GM04504 (cell line): ENCODE measurements around the gene OR2A7.
"Not testable (repeated sequence)": the region's sequence is repeated elsewhere in the genome, so short reads cannot be mapped to it uniquely, and the experiment has no call there.

ENCODE experiments used
- DNase-seq: peaks from one replicate; pipeline ENCODE4 v3.0.0-alpha.2; 2012; ENCODE audit warnings: low read depth

OR2A7 gene, protein sequence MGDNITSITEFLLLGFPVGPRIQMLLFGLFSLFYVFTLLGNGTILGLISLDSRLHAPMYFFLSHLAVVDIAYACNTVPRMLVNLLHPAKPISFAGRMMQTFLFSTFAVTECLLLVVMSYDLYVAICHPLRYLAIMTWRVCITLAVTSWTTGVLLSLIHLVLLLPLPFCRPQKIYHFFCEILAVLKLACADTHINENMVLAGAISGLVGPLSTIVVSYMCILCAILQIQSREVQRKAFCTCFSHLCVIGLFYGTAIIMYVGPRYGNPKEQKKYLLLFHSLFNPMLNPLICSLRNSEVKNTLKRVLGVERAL

DNA sequence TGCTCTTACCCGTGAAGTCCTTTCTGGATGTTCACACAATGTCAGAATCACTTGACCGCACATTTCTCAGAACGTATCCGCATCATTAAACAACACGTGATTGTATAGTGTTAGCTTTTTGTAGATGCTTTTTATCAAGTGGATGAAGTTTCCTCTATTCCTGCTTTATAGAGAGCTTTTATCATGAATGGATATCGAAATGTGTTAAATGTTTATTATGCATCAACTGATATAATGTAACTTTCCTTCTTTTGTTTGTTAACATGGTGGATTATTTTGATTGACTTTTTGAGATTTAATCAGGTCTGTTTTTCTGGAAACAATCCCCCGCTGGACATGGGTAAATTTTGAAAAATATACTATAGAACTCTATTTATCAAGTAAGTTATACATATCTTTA is at the start of gene OR2A7:
TSS of gene OR2A7 (minus strand) at position 101 of the 400 bp plus-strand sequence. CDS start 5,164 bp downstream, outside the sequence.
- DNase-seq, result not testable (repeated sequence)

DNA sequence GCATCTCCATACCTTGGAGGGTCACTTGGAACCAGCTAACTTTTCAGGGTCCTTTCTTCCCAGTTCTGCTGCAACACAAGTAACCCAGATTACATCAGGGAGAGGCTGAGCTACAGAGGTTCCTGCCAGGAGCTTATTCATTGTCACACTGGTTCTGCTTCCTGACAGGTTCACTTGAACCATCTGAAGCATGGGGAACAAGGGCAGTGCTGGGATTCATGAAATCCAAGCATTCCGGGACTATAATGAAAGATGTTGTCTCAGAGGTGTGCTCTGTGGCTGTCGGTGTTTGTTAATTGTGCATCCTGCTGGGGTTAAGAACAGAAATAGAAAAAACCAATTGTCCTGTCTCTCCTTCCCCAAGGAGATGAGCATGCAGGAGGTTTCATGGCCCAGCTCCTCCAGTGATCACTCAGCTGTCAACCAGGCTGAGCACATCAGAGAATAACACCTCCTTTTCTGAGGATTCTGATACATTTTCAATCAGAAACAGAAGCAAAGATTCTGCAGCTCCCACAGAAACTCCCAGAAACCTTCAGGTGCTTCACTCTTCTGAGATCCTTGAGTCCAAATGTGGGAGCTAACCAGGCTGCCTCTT is 47.4 kb upstream of the OR2A7 start, which contains the start of gene OR2A1:
TSS of gene OR2A1 (plus strand) at position 548 of the 598 bp plus-strand sequence. CDS start 5,706 bp downstream, outside the sequence.
- DNase-seq, result not testable (repeated sequence)

DNA sequence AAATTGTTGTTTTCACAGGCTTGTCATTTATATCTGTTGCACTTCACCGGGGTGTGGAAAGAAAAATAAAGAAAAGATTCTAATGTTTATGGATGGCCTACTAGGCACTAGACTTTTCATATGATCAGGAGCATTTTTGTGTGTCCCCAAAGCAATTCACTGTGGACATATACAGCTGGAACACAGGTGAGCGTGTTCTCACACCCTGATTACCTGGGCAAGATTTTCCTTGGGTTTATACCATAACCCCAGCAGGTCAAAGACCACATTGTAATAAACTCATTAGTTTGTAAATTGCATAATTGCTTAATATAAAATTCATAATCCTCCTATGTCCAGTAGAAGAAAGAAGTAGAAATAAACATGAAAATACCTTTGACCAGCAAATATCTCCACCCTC is 46.6 kb upstream of the OR2A7 start:
- DNase-seq, result not testable (repeated sequence)

DNA sequence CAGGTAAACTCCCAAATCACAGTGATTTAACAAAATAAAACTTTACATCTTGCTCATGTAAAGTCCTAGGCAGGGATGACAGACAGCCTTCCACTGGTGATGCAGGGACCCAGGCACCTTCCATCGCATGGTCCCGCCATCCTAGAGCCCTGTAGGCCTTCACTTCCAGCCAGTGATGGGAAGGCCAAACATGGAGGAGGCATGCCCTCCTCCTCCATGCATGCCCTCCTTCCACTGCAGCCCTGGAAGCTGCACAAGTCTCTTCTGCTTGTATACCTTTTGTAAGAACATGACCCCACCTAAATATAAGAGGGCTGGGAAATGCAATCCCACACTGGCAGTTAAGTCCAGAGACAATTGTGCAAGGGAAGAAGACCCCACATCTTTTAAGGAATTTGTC is 45.1 kb upstream of the OR2A7 start:
- DNase-seq, result not testable (repeated sequence)

DNA sequence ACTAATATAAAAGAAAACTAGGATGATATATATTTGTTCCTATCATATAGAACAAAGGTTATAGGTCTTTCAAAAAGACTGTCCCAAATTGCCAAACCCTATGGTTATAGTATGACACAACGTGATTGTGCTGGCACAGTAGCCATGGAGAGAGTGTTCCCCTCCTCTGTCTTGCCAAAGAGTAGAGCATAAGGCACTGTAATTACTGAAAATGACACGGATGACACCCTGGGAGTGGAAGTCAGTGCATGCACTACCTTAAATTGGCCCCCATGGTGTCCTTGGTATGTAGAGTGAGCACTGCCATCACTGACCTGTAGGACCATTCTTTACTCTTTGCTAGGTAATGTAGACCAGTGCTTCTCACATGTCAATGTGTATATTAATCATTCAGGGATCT is 40.6 kb upstream of the OR2A7 start:
- not testable (repeated sequence) for DNase-seq

DNA sequence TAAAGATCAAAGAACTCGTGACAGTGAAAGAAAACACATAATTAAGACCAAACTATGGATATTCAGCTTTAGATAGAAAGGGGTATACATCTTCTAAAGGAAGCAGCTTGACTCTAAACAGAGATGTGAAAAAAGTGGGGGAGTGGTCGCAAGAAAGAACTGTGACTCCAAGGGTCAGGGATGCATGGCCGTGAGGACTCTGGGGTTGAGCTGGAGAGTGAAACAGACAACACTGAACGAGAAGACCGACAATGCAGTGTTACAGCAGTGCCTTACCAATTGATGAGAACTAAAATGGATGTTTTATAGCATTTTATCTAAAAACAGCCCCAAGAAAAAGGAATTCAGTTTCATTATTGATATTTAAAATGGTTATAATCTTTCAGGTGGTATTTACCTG is 39.0 kb upstream of the OR2A7 start:
- not testable (repeated sequence) for DNase-seq

DNA sequence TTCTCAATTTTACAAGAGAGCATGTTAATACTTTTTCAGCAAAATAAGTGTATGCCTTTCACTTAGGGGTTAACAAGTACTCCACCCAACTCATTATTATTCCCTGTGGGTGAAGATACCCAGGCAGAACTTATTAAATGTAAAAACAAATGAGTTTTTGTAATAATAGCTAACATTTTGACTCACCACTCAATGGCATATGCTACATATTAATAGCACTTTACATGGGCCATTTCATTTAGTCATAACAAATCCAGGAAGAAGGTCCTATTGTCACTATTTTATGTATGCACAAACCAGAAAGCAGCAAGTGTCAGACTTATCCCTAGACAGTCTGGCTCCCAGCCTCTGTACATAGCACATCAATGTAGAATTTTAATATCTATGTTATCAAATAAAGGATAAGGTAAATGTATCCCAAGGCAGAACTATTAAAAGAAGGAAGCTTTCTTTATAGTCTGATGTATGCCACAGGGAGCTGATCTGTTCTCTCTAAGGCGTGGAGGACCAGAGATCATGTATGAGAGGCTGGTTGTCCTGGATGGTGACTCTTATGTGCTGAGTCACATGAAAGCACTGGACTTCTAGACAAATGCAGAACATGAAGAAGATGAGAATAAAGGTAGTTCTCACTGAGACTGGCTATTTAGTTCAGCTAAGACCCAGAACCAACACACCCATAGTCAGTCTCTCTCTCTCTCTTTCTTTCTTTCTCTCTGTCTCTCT is 38.1 kb upstream of the OR2A7 start:
- not testable (repeated sequence) for DNase-seq

DNA sequence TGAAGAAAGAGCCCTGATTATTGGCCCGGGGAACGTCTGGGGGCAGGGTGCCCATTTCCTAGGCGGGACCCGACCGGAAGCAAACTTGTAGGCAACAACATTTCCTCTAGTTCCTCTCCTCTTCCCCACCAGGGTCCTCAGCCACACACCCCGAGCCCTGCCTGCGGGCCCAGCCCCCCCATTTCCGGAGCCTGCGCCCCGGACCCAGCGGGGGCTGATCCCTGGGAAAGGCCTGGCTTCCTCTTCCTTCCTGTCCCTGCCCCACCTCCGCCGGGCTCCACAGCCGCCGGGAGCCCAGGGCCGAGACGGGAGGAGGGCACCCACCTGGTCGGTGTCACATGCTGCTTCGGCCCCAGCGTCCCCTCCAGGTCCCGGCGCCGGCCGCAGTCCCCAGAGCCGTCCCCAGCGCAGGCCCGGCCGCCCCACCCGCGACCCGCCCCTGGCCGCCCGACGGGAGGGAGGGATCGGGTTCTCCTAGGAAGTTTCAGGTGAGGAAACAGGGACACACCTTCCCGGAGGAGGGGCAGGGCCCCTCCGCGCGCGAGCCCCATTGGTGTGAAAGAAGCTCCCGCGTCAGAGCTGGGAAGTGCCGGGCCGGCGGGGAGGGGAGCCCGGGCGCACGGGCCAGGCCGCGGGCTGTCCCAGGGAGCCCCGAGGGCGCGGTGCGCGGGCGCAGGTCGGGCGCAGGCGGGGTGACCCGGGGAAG is 29.4 kb upstream of the OR2A7 start:
- not testable (repeated sequence) for DNase-seq

DNA sequence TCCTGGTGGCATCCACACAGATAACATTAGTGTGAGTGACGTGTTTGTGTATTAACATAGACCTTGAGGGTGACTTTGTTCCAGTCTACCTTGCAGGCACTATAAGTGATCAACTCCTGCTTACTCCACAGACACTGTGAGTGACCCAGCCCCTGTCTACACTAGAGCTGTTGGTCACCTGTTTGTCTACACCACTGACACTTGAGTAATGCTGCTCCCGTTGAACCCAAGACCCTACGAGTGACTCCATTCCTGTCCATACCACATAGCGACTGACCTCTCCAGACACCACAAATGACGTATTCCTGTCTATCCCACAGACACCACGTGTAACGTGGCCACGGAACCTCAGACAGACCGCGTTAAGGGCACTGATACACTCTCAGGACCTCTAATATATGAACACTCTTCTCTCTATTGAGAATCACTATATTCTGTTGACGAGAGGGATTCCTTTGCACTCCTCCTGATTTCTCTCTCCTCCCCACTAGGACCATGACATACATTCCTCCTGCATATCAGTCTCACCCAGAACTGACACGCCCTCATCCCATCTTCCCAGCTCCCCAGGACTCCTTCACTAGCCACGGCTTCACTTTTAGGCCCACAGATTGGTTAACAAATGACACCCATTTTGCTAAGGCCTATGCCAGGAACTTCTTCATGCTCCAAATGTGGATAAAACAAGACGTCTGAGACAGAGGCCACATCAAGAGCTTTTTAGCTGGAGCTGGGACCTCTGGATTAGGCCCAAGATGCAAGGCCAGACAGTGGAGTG is 28.0 kb upstream of the OR2A7 start:
- DNase-seq, result not testable (repeated sequence)

DNA sequence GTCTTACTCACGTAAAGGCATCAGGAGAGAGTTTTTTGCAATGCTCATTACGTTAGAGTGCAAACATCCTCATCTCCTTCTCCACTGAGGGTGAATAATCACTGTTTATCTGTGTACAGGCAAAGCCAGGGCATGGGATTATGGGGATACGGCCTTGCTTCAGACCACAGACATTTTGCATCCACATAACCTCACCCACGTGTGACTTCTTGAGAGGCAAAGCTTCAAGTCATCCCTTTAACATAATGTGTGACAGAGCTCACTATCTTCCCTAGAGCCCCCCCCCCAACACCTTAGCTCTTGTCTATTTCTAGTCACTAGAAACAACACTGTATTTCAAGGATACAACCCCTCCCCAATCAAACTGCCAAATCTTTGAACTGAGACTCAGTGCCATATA is 27.0 kb upstream of the OR2A7 start:
- not testable (repeated sequence) for DNase-seq

DNA sequence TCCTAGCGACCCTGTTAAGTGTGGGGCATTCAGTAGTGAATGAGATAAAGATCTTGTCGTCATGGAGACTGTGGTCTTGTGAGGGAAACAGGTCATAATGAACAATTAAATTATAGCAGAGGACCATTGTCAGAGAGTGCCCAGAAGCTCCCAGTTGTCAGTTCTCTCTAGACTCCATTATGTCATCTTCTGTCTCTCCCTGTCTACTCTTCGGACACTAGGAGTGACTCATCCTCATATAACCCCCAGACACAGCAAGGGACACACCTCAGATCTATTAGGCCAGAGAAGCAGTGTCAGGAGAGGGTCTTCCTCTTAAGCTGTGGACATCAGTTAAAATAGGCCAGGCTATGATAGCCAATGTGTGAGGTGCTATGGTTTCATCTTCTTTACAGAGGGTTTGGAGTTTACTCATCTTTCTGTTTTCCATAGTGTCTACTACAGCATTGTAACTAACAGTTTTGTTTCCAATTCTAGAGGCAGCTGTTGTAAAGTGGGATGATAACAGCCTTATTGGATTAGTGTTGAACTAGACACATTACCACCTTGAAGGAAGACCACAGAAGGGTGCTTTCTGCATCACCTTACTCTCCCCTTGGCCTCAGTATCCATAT is 22.7 kb upstream of the OR2A7 start:
- DNase-seq, result not testable (repeated sequence)

DNA sequence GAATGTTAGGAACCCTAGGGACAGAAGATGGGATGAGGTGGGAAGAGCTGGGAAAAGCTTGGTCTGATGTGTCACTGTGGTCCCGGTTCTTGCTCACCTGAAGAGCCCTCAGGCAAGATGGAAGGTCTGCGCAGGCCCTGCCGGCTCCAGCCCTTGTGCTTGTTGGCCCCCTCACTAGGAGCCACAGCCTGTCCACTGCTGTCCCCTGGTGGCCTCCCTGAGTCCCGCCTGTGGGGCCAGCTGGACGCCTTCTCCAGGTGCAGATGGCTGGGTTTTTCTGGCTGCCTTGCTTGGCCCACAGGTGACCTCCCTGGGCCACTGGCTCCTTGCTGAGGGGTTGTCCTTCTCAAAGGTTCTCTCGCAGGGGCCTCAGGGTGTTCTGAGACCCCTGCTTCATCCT is 19.1 kb upstream of the OR2A7 start:
- DNase-seq, result not testable (repeated sequence)

DNA sequence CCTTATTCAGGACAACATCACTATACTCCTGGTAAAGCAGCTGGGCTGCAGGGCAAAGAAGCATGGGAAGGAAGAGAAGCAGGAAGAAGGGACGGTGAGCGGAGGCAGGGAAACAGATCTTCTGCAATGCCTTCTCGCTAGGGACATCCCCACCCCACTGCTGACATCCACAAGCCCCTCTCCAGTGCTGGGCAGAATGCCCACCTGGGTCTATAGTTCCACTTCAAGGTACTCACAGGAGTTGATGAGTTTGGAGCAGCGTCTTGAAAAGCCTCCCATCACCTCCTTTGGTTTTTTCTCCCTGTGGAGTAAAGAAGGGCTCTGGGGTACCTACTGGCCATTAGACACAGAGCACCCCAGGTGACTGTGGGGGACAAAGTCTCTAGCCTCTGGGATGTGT is 17.9 kb upstream of the OR2A7 start:
- DNase-seq, result not testable (repeated sequence)

DNA sequence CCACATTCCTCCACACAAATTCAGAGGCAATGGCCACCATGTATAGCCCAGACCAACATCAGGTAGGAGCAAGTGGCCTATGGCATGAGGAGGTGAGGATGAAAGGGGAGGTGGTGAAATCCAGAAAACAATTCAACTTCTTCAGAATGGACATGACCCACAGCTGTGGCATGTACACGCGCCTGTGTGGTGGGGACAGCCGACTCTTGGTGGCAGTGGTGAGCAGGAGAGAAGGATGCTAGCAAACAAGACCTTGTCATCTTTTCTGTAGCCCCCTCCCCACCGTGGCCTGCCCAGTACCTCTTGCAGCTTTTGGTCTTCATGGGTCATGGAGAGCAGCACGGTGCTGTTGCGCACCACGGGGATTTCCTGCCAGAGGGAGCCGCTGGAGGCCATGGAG is 17.4 kb upstream of the OR2A7 start:
- DNase-seq, result not testable (repeated sequence)

DNA sequence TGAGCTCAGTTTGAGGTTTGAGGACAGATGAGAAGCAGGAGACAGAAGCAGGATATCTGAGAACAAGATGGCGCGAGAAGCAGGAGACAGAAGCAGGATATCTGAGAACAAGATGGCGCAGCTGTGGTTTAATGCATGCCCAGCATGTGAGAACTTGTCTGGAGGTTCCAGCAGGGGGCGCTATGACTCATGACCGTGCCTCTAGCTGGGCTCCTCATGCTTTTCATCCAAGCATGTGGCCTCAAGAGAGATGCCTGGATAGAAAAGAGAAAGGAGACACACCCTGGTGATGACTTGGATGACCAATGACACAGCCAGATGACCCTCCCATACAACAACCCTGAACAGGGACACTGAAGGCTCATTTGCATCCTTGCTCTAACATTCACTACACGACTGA is 15.4 kb upstream of the OR2A7 start:
- DNase-seq, result not testable (repeated sequence)

DNA sequence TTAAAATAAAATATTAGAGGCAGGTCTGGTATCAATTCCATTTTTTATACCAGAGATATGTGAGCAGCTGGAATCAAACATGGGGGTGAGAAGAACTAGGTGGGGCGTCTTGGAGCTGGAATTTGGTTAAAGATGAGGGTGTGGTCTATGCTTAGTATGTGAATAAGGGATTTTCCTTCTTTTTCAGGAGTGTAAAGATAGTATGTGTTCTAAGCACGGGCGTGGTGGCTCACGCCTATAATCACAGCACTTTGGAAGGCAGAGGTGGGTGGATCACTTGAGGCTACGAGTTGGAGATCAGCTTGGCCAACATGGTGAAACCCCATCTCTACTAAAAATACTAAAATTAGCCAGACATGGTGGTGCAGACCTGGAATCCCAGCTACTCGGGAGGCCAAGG is 10.7 kb upstream of the OR2A7 start:
- DNase-seq, result not testable (repeated sequence)

DNA sequence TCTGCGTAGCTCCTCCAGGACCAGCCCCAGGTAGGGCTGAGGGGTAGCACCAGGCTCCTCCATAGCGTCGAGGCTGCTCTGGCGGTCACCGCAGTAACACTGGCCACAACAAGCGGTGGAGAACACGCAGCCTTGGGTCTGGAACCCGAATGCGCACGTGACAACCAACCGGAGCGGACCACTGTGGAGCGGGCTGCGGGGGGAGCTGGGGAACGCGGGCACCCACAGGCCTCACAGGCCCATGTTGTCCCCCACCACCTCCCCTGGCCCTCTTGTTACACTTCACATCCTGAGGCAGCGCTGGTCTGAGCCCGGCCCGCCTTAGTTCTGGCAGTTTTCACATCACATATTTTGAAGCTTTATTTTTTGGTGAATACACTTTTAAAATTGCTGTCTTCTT is 4.6 kb upstream of the OR2A7 start, which contains the start of gene CTAGE8:
TSS of gene CTAGE8 (minus strand) at position 101 of the 400 bp plus-strand sequence. CDS start at position 63, 38 bp downstream.
- not testable (repeated sequence) for DNase-seq

DNA sequence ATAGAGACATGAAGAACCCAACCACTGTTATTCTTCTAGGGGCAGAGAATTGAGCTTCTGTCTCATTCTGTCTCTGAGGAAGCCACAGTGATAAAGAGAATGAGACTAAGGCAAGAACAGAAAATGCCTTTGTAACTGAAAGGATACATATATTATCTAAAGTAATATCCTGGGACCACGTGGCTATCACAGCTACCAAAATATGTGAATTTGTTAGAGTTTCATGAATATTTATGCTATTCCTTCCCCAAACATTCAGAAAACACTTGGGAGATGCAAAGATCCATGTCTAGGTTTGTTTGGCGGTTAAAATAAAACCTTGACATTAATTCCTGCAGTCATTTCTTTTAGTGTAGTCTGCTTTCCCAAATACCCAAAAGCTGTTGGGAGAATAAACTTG is 2.5 kb downstream of the OR2A7 start:
- not testable (repeated sequence) for DNase-seq

DNA sequence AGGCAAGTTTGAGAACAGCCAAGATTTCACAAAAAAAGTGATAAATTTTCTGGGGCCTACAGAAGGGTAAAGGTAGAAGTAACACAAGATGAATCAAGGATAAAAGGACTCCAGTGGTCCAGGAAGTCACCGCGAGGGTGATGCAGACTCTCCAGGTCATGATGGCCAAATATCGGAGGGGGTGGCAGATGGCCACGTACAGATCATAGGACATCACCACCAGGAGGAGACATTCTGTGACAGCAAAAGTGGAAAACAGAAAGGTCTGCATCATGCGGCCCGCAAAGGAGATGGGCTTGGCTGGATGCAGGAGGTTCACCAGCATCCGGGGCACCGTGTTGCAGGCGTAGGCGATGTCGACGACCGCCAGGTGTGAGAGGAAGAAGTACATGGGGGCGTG is 5.5 kb downstream of the OR2A7 start:
- DNase-seq, result not testable (repeated sequence)

DNA sequence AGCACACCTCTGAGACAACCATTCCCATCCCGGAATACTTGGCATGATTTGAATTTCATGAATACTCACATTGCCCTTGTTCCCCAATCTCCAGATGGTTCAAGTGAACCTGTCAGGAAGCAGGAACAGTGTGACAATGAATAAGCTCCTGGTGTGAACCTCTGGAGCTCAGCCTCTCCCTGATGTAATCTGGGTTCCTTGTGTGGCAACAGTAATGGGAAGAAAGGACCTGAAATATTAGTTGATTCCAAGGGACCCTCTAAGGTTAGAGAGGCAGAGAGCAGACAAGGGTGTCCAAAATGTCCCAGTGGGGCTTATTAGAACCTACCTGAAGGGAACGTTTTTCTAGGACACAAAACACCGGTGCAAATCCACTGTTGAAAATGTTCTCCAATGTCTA is 8.5 kb downstream of the OR2A7 start:
- no peak for DNase-seq

DNA sequence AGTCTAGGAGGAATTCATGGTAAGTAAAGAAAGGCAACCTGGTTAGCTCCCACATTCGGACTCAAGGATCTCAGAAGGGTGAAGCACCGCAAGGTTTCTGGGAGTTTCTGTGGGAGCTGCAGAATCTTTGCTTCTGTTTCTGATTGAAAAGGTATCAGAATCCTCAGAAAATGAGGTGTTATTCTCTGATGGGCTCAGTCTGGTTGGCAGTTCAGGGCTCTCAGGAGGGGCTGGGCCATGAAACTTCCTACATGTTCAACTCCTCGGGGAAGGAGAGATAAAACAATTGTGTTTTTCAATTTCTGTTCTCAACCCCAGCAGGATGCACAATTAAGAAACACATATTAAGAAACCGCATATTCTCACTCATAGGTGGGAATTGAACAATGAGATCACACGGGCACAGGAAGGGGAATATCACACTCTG is 9.1 kb downstream of the OR2A7 start:
- DNase-seq, result no peak
